Measurements from ENCODE around the gene FOXL3.

The FOXL3 gene

GRCh38 chr7:246451-246850 lies 43.5 kb upstream of the FOXL3 start:
- no peak overlapping the region for H3K4me3 ChIP-seq (ENCODE audit: control insufficient read depth, low read depth, low read length)
- DNase-seq (ENCODE audit: low read depth): no peak
- TF ChIP-seq CTCF (IDR thresholded peaks at IDR 0.05; ENCODE audit: control insufficient read depth, insufficient read depth, low read depth, low read length, missing control alignments): no peak

DNA sequence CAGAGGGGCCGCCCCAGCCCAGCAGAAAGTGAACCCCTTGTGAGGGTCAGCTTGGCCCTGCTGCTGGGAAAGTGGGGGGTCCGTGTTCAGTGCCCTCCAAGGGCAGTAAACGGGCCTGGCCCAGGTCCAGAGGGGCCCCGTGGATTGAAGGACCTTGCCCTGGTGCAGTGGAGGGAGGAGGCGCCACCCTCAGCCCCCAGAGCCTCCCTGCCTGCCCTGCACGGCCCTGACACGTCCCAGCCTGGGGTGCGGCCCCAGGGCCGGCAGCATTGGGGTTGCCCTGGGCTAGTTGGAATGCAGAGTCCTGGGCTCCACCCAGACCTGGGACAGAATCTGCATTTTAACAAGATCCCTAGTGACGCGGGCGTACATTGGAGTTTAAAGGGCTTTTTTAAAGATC lies 42.8 kb upstream of the FOXL3 start:
- H3K4me3 ChIP-seq (ENCODE audit: control insufficient read depth, low read depth, low read length): no peak overlapping the region
- no peak for DNase-seq (ENCODE audit: low read depth)
- no peak for TF ChIP-seq CTCF (IDR thresholded peaks at IDR 0.05; ENCODE audit: control insufficient read depth, insufficient read depth, low read depth, low read length, missing control alignments)

GRCh38 chr7:247636-248035 lies 42.3 kb upstream of the FOXL3 start:
- H3K4me3 ChIP-seq (ENCODE audit: control insufficient read depth, low read depth, low read length): no peak overlapping the region
- no peak for TF ChIP-seq CTCF (IDR thresholded peaks at IDR 0.05; ENCODE audit: control insufficient read depth, insufficient read depth, low read depth, low read length, missing control alignments)
- DNase-seq (ENCODE audit: low read depth): no peak

DNA sequence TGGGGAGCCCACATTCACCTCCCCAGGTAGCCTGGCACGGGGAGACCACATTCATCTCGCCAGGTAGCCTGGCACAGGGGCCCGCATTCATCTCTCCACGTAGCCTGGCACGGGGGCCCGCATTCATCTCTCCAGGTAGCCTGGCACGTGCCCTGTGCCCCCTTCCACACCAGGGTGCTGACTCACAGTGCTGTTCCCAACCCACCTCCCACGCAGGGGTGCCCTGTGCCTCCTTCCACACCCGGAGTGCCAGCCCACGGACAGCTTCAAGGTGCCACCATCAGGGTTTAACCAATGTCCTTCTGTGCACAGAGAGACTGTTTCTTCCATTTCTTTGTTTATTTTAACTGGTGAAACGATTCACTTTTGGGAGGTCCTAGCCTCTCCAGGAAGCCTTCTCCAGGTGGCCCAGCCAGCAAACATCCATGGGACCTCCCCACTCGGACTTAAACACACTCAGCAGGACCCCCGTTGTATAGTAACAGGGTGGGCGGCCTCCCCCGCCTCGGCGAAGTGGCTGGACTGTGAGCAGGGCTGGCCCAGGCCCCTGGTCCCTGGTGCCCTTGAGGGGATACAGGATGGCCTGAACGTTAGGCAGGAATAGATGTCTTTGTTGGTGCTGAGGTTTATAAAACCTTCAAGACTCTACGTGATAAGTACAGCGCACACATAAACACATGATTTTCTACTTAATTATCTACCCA lies 41.1 kb upstream of the FOXL3 start:
- no peak for TF ChIP-seq CTCF (IDR thresholded peaks at IDR 0.05; ENCODE audit: control insufficient read depth, insufficient read depth, low read depth, low read length, missing control alignments)
- no peak overlapping the region for H3K4me3 ChIP-seq (ENCODE audit: control insufficient read depth, low read depth, low read length)
- no peak for DNase-seq (ENCODE audit: low read depth)

- DNase-seq (ENCODE audit: low read depth): no peak
- TF ChIP-seq CTCF (IDR thresholded peaks at IDR 0.05; ENCODE audit: control insufficient read depth, insufficient read depth, low read depth, low read length, missing control alignments): no peak
- no peak overlapping the region for H3K4me3 ChIP-seq (ENCODE audit: control insufficient read depth, low read depth, low read length)
Measured at GRCh38 chr7:249989-250388, 40.0 kb upstream of the FOXL3 start.

DNA sequence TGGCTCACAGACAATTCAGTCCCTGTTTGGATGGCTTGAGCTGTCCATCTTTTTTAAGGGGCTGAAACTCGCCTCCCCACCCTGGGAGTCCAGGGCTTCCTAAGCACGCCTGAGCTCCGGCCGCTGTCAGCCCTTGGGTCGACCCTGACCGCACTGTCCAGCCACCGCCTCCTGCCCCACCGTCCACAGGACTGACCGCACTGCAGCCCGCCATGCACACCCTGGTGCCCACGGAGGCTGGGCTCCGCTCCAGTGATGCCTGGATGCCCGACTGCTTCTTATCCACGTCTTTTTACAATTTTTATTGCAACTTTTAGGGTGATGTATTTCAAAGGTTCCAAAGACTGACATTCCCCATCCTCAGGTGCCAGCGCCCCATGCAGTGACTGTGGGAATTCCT lies 39.4 kb upstream of the FOXL3 start:
- no peak for DNase-seq (ENCODE audit: low read depth)
- no peak overlapping the region for H3K4me3 ChIP-seq (ENCODE audit: control insufficient read depth, low read depth, low read length)
- no peak for TF ChIP-seq CTCF (IDR thresholded peaks at IDR 0.05; ENCODE audit: control insufficient read depth, insufficient read depth, low read depth, low read length, missing control alignments)
